ENCODE measurements around the gene CCBE1.

CCBE1 gene

GRCh38 chr18:59609654-59610053, 87.6 kb downstream of the CCBE1 start:
- TF ChIP-seq ZFX (IDR thresholded peaks at IDR 0.05; ENCODE audit: borderline replicate concordance) (no peak), CTCF (IDR thresholded peaks at IDR 0.05) (no peak)
- no peak overlapping the region for H3K27ac ChIP-seq

GRCh38 chr18:59607471-59607870, 89.8 kb downstream of the CCBE1 start:
- H3K27ac ChIP-seq = no peak overlapping the region
- TF ChIP-seq ZFX (IDR thresholded peaks at IDR 0.05; ENCODE audit: borderline replicate concordance) (no peak), CTCF (IDR thresholded peaks at IDR 0.05) (no peak)

DNA sequence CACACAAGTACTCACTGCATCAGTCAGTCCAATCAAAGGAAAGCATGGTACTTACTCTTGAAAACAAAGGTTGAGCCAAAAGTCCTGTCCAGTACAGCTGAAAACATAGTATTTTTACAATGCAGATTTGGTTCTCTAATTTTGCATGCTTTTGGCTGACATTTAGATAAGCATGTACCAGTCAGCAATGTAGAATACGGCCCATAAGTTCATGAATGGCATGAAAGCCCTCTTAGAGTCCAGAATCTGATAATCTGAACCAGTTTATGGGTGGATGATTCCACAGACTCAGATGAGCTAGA, 90.2 kb downstream of the CCBE1 start:
- no peak for TF ChIP-seq CTCF (IDR thresholded peaks at IDR 0.05)
- no peak for TF ChIP-seq ZFX (IDR thresholded peaks at IDR 0.05; ENCODE audit: borderline replicate concordance)

DNA sequence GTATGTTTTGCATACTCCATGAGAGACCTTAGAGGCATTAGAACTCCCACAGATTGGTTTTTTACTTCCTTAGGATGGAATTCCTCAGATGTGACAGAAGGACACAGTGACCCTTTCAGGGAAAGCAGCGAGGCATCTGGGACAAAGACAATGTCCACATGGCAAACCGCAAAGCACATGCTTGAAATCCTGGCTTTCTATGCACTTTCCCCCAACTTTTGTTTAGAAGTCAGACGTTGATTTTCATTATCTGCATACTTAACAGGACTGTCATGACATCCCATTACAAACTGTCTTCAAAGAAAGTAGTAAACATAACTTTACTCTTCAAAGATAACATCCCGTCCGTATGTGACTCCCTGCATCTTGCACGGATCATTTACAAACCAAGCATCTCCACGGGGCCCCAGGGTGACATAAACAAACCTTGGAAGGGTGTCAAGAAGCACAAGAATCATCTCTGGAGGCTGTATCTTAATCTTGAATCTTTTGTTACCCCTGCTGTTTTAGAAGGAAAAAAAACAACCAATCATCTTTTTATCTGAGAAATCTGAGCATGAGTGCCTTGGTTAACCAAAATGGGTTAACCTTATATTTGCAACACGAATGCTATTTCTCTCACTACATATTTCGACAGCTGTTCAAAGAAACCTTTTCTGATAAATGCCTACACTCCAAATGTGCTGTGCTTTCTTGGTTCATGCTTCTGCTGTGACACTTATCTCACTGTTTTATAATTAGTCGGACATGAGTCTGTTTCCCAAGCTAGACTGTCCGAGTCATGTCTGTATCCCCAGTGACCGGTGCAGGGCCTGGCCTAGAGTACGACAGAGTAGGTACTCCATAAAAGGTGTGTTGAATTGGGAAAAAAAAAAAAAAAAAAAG, 90.8 kb downstream of the CCBE1 start:
- TF ChIP-seq CTCF (IDR thresholded peaks at IDR 0.05) (no peak), ZFX (IDR thresholded peaks at IDR 0.05; ENCODE audit: borderline replicate concordance) (no peak)
- no peak overlapping the region for H3K27ac ChIP-seq

More for the DNA sequence above, 90.2 kb downstream of the CCBE1 start:
- no peak overlapping the region for H3K27ac ChIP-seq

GRCh38 chr18:59605633-59606192, 91.5 kb downstream of the CCBE1 start:
- TF ChIP-seq ZFX (IDR thresholded peaks at IDR 0.05; ENCODE audit: borderline replicate concordance) (no peak), CTCF (IDR thresholded peaks at IDR 0.05) (no peak)
- H3K27ac ChIP-seq = no peak overlapping the region

- TF ChIP-seq CTCF (IDR thresholded peaks at IDR 0.05) (no peak), ZFX (IDR thresholded peaks at IDR 0.05; ENCODE audit: borderline replicate concordance) (no peak)
- no peak overlapping the region for H3K27ac ChIP-seq
Measured at GRCh38 chr18:59604877-59605276, 92.3 kb downstream of the CCBE1 start.

GRCh38 chr18:59597049-59597448, 100.2 kb downstream of the CCBE1 start:
- H3K27ac ChIP-seq = no peak overlapping the region
- TF ChIP-seq ZFX (IDR thresholded peaks at IDR 0.05; ENCODE audit: borderline replicate concordance) = no peak
- no peak for TF ChIP-seq CTCF (IDR thresholded peaks at IDR 0.05)
